M059J (cell line): ENCODE results near the gene IL20RA. TPM values are rescaled to one million over a fixed set of nuclear protein-coding genes. Genes with fewer than 3 reads are reported as not detected.

ENCODE experiments used
- DNase-seq: peaks from one replicate; pipeline ENCODE4 v3.0.0-alpha.2; 2012; ENCODE audit warnings: low read depth
- total RNA-seq: library from RNA; depleted of rRNA; stranded (reverse); fragments of >200 nt; shearing (Covaris generic); gene quantifications from 2 replicates; pipeline ENCODE4 v1.2.3, GENCODE V29; 2014

The IL20RA gene
- total RNA-seq, 1 experiment from 2014 or later: not detected

DNA sequence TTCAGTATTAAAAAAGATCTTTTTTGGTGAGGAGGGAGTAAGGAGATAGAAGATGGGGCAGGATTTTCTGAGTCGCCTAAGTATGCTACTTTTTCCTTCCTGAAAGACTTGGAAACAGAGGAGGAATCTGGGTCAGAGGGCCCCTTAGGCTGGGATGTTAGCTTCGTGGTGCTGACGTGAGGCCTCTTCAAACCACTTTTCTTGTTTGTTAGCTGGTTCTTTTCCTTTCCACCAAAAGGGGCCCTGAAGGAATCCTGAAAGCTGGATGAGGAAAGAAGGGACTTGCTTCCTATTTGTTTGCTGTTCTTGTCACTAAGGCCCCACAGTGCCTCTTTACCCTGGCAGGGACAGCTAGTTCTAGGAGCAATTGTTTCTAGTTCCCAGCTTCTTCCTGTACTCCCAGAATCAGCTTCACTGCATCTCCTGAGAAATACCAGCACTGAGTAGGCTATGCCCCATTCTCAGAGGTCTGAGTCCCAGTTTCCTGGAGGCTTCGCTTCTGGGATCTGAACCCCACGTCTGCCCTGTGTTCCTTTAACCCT lies 2.2 kb upstream of the IL20RA start:
- no peak for DNase-seq

DNA sequence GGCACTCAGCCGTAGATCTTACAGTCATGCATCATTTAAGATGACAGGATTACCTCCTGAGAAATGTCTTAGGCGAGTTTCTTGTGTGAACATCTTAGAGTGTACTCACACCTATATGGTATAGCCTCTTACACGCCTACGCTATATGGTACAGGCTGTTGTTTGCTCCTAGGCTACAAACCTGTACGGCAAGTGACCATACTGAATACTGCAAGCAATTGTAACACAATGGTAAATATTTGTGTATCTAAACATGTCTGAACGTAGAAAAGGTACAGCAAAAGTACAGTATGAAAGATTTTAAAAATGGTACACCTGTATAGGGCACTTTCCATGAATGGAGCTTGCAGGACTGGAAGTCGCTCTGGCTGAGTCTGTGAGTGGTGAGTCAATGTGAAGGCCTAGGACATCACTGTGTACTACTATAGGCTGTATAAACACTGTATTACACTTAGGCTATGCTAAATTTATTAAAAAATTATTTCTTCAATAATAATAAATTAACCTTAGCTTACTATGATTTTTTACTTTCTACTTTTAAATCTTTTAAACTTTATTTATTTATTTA lies 541 bp upstream of the IL20RA start:
- DNase-seq: no peak

DNA sequence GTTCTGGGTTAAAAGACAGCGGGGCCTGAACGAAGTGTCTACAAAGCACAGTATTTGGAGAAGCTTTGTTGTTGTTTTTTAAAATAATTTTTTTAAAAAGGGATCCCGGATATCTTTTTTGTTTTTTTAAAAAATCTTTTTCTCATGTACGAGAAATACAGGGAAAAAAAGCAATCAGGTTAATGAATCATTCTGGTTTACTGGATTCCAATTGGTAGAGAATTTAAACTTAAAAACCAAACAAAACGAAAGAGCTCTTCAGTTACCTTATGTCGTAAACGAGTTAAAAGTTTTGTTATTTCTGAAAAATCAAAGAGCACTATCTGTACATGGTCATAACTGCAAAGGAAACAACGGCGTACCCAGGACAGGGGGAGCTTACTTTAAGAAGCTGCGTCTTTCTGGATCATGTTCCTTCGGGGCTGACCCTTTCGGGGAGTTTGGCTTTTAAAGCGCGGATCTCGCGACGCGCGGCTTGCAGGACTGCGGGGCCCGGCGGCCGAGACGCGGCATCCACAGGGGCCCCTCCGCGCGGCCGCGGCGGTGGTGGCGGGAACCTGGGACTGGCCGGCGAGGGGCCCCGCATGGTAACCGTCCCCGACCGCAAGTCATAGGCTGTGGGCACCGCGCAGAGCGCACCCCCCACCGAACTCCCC lies 927 bp downstream of the IL20RA start:
- DNase-seq: peak; percentile 34

DNA sequence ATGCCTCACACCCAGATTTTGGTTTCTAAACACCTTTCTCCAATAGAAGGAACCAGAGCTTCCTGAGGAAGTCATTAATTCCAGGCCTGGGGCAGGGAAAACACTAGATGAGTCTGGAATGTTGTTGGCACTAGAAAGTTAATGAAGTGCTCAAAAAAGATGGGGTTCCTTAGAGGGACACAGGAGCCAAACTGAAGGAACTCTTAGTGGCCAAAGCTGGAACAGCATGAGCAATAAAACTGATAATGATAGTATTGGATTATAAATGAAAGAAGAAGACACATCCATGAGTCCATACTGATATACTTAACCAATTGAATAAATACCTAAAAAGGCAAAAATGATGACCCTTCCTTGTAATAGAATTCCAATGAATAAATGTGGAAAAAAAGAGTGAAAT lies 4.4 kb downstream of the IL20RA start:
- DNase-seq: no peak

DNA sequence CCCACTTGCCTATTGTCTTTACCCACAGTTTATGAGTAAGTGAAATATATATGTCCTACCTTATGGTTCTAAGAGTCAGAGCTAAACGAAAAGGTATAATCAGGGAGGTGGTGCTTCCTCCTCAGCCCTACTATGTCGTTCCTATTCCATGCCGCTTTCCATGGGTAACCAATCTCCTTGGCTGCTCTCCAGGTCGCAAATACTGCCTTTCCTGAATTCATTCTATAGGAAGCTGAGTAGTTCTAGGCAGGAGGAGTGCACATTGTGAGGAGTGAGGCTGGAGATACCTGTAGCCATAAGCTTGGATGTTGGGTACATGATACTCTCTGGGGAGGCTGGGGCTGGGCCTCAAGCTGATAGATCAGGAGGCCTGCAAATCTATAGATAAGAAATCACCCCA lies 5.8 kb downstream of the IL20RA start:
- DNase-seq: no peak

DNA sequence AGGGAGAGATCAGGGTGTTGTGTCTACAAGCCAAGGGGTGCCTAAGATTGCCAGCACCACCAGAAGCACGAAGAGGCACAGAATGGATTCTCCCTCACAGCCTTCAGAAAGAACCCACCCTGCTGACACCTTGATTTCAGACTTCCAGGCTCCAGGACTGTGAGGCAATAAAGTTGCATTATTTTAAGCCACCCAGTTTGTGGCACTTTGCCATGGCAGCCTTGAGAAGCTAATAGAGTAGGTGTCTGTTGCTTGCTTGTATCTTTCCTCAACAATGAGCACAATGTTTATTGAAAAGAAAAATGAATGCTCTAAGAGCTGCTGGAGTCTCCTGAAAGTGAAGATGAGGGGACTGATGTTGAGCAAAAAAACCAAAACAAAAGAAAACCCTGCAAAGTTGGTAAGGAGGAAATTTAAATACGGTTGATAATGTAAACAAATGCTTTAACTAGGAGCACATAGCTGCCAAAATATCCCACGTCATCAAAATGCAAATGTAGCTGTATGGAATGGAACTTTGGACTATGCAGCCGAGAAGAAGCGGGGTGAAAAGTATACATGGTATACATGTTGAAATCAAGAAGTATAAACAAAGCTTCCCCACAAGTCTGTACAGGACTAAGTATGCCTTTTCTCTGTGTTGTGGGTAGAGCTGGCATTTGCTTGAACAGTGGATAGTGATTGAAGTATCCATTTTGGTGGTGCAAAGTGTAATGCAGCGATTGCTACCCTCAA lies 8.0 kb downstream of the IL20RA start:
- no peak for DNase-seq

DNA sequence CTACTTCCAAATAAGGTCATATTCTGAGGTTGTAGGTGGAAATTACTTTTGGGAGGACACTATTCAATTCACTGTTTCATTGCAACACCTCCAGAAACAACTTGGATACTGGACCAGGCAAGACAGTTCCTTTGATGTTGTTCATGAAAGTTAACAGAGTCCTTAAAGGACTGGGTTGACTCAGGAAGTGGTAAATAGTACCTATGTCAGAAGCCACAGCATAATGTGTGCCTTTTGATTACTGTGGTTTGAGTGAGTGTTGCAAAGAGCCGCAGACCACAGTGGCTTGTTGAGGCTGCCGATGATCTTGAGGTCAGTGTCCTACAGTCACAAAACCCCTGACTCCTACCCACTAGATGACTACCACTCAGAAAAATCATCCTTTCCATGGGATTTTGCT lies 10.9 kb downstream of the IL20RA start:
- DNase-seq: peak; percentile 81

DNA sequence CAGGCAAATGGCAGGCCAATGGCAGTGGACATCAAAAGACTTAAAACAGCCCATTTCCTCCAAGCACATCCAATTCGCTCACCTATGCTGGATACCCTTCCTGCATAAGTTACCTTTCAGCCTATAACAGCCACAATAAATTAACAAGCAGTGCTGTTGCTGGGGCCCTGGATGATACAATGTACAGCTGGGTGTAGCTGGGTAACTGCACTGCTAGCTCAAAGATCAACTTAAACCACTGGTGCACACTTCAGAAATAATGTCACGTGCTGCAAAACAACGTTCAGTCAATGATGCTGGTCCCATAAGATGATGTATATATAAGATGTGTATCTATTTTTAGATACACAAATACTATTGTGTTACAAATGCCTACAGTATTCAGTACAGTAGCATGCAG lies 13.6 kb downstream of the IL20RA start:
- no peak for DNase-seq

DNA sequence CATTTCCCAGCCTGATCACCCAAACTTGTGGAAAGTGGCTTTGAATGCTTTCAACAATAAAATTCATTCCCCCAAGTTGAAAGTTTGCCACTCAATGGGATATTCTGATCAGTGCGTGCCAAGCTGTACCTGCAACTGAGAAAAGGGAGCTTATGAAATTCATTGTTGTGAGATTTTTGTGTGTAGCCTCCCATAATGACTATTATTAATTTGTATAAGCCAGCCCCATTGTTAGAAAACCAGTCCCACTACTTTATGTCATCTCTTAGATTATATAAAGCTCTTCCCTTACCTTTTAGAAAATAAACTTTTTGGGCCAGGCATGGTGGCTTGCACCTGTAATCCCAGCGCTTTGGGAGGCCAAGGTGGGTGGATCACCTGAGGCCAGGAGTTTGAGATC lies 15.9 kb downstream of the IL20RA start:
- no peak for DNase-seq

DNA sequence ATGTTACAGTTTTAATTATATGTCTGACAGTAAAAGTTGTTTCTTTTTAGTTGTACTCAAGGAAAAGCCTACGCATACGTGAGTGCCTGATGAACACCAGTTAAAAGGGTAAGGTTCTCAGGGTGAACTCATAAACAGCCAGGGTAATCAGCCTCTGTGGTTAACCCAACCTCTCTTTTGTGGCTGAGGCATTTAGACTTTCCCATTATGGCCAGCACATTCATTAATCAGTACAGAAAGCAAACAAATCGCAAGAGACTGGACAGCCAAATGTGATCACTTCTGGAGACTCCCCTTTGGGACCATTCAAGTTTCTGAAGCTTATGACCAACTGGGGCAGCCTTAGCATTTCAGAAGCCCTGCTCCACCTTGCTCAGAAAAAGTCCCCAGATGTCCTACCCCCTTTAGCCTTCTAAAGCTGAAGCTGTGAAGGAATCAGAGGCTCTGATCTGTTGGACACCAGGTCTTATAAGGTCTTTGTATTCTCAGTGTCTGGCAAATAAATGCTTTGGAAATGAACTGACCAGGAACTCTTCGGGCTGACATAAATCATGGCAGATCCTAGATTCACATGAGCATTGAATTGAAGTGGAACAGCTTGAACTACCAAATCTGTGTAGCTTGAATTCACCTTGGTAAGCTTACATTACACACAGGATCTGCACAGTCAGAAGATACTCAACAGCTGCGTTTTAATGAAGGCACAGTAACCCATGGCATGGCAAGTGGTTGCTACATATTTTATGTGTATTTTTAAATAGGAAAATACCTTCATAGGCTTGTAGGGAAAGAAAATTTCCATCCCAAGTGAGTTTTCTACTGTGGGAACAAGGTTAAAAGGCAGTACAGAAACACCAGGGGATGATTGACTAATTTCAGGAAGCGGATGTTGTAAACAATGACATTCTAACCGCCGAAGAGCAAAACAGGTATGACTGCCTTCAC lies 18.7 kb downstream of the IL20RA start:
- peak; percentile 50 for DNase-seq

DNA sequence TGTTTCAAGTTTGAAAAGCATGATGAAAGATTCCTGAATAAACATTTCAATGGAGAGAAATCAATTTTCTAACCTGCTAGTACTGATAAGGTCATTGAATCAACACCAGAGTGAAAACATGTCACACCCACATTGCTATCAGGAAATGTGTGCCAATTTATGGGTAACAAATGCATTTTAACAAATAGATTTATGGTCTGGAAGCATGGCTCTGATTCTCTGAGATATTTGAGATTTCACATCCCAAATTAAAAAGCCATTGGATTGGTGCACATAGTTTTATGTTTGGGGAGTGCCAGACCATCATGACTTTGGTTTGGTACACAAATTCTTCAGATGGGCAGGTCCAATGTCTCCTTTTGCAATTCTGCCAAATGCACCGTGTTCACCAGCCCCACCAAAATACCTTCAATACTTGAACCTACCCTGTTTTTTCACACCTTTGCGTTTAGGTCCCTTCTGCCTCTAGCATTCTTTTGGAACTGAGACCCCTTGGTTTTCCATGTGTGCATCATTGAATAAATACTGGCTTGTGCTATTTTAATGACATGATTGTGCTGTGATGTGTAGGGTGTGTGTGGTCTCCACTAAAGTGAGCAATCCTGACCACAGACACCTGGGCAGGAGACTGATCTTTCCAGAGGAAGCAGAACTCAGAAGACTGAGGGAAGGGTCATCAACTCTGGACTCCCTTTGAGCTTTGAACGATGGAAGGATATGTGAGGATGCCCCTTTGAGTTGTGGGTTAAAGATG lies 20.4 kb downstream of the IL20RA start:
- DNase-seq: no peak

DNA sequence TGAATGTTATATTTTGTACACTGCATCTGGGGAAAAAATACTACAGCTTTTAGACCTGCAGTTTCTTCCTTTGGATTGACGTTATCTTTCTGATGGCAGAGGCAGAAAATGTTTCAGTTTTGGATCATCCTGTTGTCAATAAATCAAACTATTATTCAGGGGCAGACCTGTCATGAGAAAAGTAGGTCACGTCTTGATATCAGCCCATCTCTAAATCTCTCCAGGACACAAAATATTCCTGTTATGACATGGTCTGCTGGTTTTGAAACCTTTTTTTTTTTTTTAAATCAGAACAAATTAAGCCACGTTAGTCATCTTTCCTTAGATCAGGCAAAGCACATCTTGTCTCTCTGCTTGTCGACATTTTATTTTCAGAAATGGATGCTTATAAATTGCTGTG lies 24.0 kb downstream of the IL20RA start:
- no peak for DNase-seq

DNA sequence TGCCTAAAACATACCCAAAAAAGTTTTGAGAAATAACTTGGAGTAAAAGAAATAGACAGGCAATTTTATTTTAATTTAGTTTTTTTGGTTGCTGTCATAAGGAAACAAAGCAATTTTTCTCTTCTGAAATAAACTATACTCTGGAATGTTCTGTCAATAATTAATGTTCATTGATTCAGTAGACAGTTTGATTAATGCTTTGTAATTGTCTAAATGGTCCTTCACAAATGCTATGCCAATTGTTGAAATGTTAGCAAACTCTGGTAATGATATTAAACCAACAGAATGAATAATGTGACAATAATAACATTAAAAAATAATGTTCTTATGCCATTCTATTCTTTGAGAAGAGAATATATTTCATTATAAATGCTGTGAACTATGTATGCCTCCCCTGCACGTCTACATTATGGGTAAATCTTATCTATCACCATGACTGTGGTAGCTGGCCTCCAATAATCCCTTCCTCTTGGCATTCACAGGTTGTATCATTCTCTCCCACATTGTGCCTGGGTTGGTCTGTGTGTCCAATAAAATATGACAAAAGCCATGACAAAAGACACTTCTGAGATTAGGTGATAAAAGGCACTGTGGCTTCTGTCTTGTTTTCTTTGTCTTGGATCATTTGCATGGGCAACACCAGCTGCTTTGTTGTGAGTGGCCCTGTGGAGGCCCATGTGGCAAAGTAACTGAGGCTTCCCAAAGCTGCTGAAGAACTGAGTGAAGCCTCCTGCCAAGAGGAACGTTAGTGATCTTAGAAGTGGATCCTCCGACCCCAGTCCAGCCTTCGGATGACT lies 25.1 kb downstream of the IL20RA start:
- DNase-seq: no peak

DNA sequence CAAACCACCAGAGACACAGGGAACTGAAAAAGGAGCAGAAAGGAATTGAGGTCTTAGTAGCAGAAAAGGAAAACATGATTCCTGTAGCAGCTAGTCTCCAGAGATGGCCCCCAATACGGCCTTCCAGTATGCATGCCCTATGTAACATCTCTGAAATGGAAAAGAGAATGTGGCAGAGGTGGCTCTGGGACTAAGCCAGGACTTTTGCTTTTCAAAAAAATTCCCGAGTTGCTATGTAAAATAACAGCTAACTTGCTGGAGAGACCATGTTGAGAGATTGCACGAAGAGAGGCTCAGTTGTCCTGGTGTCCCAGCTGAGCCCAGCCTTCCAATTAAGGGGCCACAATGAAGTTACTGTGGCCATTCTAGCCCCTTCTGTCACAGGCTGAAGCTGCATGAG lies 27.7 kb downstream of the IL20RA start:
- DNase-seq: no peak

DNA sequence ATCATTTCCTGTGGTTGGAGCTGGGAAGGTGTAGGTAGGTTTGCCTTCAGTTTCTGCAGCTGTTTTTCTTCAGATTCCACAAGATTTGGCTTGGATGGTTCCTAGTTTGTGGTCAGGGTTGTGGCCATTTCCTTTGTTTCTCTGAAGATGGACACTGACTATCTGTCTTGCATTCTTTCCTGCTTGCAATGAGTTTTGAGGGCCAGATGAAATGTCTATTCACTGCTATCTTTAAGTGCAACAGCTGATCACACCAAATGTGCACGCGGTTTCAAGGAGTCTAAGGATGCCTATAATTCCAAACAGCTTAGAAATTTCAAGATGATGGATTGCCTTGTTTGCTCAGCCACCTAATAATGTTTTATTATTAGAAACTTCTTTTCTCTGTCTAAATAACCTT lies 28.4 kb downstream of the IL20RA start:
- DNase-seq: no peak

DNA sequence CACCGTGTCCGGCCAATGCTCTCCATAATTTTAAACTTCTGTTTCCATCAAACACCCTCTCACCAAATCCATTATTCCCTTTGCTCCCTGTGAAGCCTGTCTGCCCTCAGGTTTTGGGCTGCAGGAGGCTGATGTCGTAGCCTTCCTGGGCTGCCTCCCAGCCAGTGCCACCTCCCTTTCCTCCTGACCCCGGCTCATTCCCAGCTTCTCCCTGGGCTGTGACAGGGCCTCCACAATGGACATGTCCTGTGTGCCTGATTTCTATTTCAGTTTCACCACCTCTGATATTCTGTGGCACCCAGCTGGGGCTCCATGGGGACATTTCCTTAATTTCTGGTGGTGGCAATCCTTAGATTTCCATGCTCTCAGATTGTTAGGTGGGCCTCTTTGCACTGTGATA lies 28.8 kb downstream of the IL20RA start:
- DNase-seq: no peak

DNA sequence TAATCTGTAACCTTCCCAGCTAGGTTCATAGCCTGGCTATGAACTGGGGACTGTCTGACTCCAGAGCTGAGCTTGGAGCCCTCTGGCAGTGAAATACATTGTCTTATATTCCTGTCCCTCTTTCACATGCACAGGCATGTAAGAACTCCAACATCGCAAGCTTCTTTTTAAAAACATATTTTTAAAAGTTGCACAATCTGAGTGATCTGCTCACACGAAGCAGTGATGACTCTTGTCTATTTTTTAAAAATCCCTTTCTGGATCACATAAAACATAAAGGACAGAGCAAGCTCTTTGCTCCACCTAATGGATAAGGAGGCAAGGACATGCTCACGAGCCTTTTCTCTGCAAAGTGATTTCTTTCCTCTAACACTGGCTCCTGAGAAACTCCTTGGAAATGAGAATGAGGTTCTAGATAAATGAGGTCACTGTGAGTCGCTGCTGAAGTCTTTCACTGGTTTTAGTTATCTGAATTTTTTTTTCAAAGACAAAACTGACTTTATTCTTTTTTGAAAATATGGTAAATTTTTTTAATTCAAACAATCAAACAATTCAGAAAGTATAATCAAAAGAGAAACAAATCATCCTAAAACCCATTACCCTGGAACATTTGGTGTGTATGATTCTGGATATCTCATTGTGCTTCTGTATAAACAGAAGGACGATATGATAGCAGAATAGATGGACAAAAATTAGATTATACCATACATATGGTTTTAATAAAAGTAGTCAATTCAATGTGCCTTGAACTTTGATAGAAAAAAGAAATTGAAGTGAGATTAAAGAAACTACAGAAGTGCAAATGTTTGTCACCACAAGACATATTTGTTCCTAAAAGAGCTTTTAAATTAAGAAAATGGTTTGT lies 30.8 kb downstream of the IL20RA start:
- peak; percentile 31 for DNase-seq

DNA sequence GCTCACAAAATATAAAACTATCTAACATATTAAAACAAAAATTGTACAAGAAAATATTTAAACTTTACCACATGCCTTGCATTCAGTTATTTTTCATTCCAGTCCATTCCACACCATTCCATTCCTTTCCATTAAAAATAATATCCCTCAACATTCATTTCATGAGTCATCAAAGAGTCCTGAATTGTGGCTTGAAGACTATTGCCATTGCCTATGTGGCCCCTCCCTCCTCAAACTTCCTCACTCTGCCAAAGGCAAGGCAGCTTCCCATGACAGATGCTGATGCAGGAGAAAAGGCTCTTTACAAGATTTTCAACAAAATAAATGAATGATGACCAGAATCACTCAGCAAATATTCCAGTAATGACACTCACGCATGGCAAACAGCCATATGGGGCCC lies 31.7 kb downstream of the IL20RA start:
- DNase-seq: peak; percentile 44

DNA sequence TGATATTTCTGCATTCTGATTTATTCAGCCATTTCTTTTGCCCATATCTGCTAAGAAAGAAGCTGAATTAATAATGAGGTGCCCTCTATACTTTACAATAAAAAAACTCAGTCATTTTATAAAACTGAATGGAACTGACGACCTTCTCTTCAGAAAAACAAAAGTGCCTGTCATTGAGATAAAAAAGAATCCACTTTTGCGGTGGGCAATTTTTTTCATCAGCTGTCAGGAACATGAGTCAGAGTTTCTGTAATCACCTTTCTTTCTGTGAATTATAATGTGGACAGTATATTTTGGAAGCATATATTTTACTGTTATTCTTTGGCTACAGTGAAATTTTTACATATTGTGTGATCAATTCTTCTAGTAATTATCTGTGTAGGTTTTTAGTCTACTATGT lies 33.4 kb downstream of the IL20RA start:
- DNase-seq: no peak
